Retina (tissue), 1 donor: Measurements from ENCODE around the gene CLK3.
A peak's percentile ranks its signal among the peaks of the same experiment; 100 is the strongest.
"Not testable (repeated sequence)": the region's sequence is repeated elsewhere in the genome, so short reads cannot be mapped to it uniquely, and the experiment has no call there.

Experiments used
- DNase-seq: peaks from one replicate; pipeline ENCODE4 v3.0.0-alpha.2; 2016

CLK3 gene

DNA sequence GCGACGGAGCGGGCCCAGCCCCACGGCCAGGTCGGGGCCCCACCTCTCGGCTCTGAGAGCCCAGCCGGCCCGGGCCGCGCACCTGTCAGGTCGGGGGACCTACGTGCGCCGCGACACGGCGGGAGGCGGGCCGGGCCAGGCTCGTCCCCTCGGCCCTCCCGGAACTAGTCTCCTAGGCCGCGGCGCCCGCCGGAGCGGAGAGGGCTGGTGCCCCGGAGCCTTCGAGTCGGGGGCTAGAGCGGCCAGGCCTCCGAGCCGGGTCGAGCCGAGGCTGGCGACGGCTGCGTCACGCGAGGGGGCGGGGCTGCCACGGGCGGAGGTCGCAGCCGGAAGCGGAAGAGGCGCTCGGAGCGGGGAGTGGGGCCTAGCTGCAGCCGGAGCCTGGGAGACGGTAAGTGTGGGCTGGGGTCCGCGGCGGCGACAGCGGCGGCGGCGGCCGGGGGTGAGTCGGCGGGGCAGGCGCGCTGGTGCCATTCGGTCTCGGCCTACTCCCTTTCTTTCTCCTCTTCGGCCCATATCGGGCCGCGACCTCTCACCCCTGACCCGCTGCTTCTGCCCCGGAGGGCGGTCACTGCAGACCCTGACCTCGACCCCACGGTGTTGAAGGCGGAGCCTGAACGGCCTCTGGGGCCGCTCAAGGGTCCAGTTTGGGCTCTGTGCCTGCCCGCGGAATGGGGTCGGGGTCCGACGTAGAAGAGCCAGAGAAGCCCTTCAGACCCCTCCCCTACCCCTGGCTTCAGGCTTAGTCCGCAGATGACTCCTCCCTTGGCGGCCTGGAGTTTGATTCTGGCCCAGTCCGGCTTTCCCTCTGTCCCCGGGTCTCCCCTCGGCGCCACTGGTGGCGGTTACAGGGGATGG, at the start of gene CLK3:
TSS of gene CLK3 (plus strand) at position 329 of the 858 bp plus-strand sequence. CDS start 3,361 bp downstream, outside the sequence.
- peak; percentile 96 for DNase-seq

DNA sequence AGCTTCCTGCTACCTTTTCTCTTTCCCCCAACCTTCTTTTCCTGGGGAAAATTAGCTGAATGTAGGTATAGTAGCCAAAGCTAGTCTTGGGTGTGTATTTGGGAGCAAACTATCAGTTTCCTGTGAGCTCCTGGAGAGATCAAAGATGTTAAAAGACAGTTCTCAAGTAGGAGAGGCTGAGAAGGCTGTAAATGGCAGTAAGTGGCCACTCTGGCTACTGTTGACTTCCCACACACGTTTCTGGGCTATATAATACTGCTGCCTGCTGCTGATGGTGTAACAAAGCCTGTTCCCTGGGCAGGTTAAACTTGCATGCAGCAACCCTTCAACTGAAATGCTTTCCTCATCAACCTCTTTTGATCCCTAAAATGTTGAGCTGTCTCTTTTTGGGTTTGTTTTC, 47.0 kb upstream of the CLK3 start:
- no peak for DNase-seq

DNA sequence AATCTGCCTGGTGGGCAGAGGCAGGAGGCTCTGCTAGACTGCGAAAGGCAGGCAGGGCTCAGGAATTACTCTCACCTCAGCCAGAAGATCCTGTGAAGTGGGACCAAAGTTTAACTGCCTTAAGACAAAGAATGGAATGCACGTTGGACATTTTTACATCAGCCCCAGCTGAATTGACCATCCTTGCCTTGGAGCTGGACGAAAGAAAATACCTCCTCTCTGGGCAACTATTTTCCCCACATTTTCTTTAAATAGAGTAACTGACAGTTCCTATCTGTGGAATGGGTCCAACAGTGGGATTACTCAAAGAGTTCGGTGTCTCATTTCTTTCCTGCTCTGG, 45.9 kb upstream of the CLK3 start:
- no peak for DNase-seq

- DNase-seq, result no peak
Measured at GRCh38 chr15:74571191-74571590, 44.4 kb upstream of the CLK3 start.

DNA sequence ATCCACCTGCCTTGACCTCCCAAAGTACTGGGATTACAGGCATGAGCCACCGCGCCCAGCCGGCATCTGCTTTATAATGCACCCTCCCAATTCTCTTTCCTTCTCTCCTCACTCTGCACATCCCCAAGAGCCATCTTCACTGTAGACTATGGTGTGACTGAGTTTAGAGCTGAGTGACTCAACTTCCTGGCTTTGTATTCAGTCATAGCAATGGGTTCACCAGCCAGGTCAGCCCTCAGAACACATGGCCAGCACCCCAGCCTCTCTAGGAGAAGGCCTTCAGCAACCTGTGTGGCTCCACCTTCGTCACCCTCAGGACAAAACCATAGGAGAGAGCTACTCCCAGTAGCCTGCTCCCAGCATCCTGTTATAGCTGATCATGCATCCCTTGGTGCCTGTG, 41.6 kb upstream of the CLK3 start:
- DNase-seq, result no peak

DNA sequence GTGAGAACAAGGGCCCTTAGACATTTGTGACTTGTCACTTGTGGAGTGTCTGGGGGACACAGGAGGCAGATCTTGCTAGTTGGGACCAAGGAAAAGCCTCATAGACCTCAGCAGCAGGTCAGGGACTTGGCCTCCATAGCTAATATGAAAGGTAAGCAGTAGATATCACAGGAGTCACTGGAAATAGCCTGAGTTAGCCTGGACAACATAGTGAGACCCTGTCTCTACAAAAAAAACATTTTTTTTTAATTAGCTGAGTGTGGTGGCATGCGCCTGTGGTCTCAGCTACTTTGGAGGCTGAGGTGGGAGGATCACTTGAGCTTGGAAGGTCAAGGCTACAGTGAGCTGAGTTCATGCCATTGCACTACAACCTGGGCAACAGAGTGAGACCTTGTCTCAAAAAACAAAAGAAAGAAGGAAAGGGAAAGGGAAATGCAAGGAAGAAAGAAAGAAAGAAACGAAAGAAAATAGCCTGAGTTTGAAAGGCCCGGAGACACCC, 37.1 kb upstream of the CLK3 start:
- DNase-seq, result no peak

DNA sequence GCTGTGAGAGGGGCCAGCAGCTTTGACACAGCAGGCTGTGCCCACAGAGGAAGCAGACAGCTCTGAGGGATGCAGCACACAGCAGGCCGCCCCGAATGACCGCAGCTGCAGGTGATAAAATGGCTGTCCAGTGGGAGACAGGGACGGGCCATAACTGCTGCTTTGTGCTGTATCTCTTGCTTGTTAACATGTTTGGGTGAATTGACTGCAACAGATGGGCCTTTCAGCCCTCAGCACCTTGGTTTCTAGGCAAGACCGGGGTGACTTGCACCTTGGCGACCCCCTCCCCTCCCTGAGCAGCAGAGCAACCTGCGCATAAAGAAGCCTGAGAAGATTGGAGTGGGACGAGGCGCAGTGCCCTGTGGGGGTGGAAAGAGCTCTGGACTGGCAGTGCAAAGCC, 36.6 kb upstream of the CLK3 start:
- DNase-seq, result no peak

DNA sequence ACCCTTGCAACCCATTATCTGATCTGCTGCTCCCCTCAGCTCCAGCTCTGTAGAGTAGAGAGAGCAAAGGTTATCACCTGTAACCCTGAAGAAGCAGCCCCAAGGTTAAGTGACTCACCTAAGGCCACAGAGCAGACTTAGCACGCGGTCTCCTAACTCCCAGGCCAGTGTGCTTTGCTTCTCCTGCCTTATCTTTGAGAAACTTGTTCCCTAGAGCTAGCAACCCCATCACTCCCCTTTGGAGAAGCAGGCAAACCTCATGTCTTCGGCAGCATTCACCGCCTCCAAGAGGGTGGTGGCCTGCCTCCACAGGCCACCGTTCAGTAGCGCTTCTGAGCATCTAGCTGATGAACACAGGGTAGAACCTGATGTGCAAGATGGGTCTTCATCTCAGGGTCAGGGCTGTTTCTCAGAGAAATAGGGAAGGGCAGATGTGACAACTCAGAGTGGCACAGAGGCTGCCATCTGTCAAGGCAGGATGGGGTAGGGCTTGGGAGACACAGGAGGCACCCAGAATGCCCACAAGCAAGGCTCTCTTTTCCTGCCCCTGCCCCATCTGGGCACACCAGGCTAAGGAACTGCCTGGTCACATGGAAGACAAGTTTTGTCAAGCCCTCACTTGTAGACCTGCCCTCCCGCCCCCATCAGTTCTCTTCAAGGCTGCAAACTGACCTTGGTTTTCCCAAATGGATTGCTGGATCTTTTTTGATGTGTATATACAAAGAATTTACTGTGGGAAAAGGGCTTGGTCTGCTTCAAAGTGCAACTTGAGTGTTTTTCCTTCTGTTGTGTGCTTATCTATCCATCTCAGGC, 34.9 kb upstream of the CLK3 start:
- DNase-seq, result no peak

- no peak for DNase-seq
Measured at GRCh38 chr15:74584204-74584603, 31.4 kb upstream of the CLK3 start.

DNA sequence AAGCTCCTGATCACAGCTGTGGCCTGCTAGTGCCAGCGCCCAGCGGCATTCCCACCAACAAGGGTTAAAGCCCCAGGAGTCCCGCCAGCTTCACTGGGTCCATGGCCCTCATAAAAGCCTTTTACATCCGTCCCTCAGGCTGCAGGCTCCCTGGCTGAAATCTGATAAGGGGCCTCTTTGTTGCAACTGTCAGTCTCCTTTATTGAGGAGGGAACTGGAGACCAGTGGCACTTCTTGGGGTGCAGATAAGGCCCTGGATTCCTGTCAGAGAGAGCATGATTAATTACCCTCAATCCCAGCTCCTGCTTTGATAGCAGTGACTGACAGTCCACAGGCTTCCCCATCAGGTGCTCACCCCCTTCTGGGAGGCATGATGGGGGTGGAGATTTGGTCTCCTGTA, 30.9 kb upstream of the CLK3 start:
- no peak for DNase-seq

DNA sequence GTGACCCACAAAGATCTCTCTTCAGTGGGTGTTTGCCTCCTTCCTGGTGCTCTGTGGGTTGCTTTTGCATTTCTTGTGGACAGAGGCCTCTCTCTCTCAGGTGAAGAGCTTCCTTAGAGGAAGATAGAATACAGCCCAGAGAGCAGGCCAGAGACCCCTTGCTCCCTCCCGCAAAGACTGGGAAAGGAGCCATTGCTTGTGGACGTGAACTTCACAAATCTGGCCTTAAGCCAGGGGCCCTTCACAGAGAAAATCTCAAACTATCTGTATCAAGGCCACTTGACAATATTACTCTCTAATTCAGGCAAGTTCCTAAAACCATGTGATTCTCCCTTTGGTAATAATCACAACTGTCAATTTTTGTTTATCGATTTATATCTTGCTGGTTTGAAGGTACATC, 30.4 kb upstream of the CLK3 start:
- DNase-seq, result no peak

DNA sequence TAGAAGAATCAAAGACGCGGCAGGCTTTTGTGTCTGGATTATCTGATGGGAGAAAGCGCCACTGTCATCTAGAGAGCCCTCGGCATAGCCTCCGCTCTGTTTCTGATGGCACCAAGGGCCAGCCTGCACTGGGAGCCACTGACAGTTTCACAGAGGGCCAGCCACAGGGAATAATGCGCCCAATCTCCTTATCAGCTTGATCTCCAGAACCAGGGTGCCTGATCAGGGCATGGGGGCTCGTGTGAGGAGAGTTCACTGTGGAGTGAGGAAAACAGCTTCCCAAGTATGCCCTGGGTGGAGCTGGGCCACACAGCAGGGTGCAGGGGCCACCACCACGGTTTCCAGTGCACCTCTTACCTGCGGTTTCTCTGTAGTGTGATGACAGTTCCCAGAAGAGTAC, 29.8 kb upstream of the CLK3 start:
- no peak for DNase-seq

DNA sequence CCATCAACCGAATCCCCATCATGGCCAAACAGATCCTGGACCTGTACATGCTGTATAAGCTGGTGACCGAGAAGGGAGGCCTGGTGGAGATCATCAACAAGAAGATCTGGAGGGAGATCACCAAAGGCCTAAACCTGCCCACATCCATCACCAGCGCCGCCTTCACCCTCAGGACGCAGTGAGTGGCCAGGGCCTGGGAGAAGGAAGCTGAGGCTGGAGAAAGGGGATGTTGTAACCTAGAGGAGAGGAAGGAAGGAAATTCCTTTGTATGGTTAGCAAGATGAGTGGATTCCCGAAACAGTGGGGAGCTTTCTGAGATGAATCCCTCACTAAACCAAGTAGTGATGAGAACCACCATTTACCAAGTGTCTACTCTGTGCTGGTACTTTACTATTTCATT, 25.8 kb upstream of the CLK3 start:
- DNase-seq, result no peak

- no peak for DNase-seq
Measured at GRCh38 chr15:74592222-74592621, 23.4 kb upstream of the CLK3 start.

- DNase-seq, result no peak
Measured at GRCh38 chr15:74593122-74593521, 22.5 kb upstream of the CLK3 start.

DNA sequence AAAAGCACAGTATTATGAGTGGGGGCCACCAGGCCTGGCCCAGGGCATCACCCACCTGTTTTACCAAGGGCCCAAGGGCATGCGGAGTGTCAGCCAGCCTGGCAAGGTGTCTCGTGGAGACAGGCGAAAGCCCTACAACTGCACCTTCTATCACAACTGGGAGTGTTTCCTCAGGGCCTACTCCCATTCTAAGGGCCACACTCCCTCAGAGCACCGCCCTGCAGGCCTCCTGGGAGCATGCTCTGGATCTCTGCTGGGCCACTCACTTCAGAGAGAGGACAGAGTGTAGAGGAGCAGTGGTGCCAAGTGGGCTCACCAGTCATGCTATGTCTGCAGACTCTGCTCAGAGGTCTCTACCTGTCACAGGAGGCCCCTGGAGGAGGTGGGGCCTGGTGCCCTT, 21.2 kb upstream of the CLK3 start:
- no peak for DNase-seq

DNA sequence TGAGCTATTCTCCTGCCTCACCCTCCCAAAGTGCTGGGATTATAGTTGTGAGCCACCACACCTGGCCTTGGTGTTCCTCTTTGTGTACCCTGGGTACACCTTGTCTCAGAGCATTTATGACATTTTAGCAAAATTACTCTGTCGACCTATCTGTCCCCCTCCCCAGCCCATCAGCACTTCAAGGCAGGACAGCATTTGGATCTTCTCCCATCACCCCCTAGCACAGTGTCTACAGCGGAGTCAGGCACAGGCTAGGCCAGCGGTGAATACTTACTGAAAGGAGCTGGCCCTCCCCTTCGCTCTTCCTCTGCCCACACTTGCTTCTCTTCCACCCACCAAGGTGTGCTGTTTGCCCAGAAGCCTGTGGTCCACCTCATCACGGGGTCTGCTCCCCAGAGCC, 20.4 kb upstream of the CLK3 start:
- no peak for DNase-seq

DNA sequence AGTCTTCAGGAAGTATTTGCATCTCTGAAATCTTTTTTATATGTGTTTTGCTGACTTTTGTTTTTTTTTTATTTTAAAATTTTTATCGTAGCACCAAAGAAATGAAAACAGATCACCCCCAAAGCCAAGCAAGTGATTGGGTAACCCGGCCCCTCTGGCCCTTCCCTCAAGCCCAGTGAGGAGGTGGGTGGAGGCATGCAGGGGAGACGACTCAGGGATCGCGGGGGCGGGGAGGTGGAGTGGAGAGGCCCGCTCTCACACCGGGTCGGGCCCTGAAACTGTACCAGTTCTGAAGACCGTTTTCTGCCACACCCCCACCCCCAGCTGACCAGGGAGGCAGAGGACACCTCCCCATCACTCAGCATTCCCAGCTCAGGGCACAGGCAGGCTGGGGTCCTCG, 18.9 kb upstream of the CLK3 start:
- DNase-seq, result not testable (repeated sequence)

- DNase-seq, result not testable (repeated sequence)
Measured at GRCh38 chr15:74597146-74597705, 18.4 kb upstream of the CLK3 start.

DNA sequence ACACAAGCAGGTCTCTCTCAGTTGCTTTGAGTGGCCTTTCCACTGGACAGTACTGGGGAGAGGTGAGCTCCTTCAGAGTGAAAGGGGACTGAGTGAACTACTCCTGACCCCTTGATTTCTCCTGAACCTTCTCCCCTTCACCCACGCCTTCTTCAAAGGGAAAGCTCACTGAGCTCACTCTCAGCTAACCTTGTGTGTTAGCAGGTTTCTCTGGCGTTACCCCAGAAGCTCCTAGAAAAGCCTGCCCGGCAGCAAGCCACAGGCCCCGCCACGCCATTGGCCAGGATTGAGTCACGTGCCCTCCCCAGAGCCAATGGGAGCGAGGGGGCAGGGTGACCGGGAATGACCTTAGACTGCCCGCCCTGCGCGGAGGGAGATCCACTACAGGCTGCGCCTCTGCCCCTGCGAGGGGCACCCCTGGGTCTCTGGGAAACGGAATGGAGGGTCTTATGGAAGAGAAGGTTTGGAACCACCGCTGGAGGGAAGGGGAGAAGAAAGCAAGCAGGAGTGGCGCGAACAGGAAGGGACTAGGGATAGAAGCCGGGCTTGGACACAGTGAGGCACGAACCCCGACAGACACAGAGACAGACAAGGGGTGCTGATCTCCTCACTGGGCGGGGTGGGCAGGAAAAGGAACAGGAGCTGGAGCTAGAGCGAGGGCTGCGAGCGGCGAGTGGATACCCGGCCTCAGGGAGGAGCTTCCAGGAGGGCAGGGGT, 17.4 kb upstream of the CLK3 start:
- peak; percentile 94 for DNase-seq

GRCh38 chr15:74599156-74599555, 16.5 kb upstream of the CLK3 start:
- no peak for DNase-seq

- DNase-seq, result peak; percentile 1
Measured at GRCh38 chr15:74603026-74603788, 12.4 kb upstream of the CLK3 start.
